Spleen (tissue), 7 donors: ENCODE measurements around the gene FCAMR.

Experiments
- CTCF ChIP-seq, 11 experiments: fragments of 200-600 bp in 7 of 11; fragments of 450-650 bp in 4 of 11; sonication (generic) in 4 of 11; IDR thresholded peaks in 8 of 11; conservative IDR thresholded peaks in 3 of 11; 1 replicate in 7 of 11; 2 replicates in 4 of 11; pipeline versions ENCODE4 v1.4.0 to v1.8.0; 2016 to 2021; ENCODE audit warnings: antibody characterized with exemption in 11 of 11, inconsistent platforms in 4 of 11, mild to moderate bottlenecking in 1 of 11
- POLR2A ChIP-seq, 3 donors: fragments of 450-650 bp; IDR thresholded peaks; one replicate each; pipeline ENCODE4 v1.5.1; 2017; ENCODE audit warnings: antibody characterized with exemption in 3 of 3, mild to moderate bottlenecking in 1 of 3
- donor health status: DM: no; HTN: no; CAD: no; lungs with moderate emphysema.
- donor health status: DM: no; HTN: no; CAD: no.
- donor health status: DM: no; HTN: no; CAD: no.

GRCh38 chr1:206944703-206945102 lies 25.6 kb downstream of the FCAMR start:
- TF ChIP-seq CTCF (IDR thresholded peaks at IDR 0.05 in 8 of 11, conservative IDR thresholded peaks at IDR 0.05 in 3 of 11) (no peak), POLR2A (IDR thresholded peaks at IDR 0.05) (no peak)
